Erythroblast (primary cell): ENCODE measurements around the gene STEAP3.

ENCODE experiments used
- GATA1 ChIP-seq: IDR thresholded peaks from 2 replicates; pipeline ENCODE4 v1.6.1; 2011; ENCODE audit warnings: low read depth, mild to moderate bottlenecking, control low read depth, low read length, moderate library complexity
- POLR2A ChIP-seq: IDR thresholded peaks from 2 replicates; pipeline ENCODE4 v1.6.1; 2011; ENCODE audit warnings: mild to moderate bottlenecking, low read length

- TF ChIP-seq POLR2A (no peak), GATA1 (no peak)
These were observed 83.9 kb downstream of the STEAP3 start for GRCh38 chr2:119307419-119308140.
